HG02943 (cell line): ENCODE data around the gene IFNGR2.

Source experiments
- ATAC-seq: cut with Tn5 transposase; IDR thresholded peaks from one replicate; pipeline ENCODE4 v1.9.1; 2021; ENCODE audit warnings: mild to moderate bottlenecking, low read depth, moderate library complexity; ENCODE audit not compliant: unreplicated experiment

Gene IFNGR2

DNA sequence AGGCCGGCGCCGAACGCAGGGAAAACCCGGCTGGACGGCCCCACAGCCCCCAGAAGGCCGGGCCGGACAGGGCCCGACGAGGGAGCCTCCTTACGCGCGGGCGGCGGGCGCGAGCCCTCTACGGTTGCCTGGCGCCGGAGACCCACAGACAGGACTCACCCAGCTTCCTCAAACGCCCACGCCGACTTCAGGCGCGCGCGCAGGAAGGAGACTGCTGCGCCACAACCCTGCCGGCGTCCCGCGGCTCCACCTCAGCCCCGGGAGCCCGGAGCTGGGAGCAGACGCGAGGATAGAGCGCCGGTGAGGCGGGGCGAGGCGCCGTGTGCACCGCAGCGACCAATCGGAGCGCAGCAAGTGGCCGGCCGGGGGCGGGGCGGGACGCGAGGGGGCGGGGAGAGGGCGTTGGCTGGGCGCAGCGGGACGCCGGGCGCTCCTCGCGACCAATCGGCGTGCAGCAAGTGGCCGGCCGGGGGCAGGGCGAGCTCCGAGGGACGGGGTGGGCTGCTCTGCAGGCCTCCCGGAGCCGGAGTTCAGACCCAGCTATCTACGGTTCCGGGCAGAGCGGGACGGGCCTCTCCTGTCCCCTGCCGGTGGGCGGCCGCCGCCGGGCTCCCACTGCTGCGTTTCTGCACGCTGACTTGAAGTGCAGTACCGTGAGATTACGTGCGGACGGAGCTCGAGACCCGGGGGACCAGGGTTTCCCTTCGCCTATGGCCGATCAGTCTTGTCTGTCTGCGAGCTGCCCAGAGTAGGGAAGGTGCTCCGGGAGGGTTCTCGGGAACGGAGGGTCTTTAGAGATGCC, 76.7 kb downstream of the IFNGR2 start, which contains the start of gene TMEM50B:
TMEM50B (minus strand) TSS at position 296 of the 802 bp plus-strand sequence. CDS start 11,089 bp downstream, outside the sequence.
- ATAC-seq, result peak; percentile 92

GRCh38 chr21:33480481-33481103, 77.4 kb downstream of the IFNGR2 start:
- no peak for ATAC-seq

DNA sequence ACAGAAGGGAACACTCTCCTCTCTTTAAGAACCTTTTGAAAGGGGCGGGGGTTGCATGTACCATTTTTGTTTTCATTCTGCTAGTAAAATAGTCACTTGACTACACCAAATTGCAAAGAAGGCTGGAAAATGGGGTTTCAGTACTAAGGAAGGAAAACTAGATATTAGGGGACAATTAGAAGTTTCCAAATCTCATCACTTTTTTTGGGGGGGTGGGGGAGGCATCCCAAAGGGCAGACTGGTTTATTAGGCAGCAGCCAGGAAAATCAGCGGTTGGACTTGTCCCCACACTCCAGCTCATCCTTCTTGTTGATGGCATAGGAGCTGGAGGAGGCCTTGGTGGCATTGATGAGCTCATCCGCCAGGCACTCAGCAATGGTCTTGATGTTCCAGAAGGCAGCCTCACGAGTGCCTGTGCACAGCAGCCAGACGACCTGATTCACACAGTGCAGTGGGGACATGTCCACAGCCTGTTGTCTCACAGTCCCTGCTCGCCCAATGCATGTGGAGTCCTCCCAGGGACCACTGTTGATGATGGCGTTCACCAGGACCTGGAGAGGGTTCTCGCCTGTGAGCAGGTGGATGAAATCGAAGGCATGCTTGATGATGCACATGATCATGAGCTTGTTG, 78.2 kb downstream of the IFNGR2 start:
- ATAC-seq, result no peak
